Heart left ventricle (tissue), 13 donors: ENCODE data around the gene NOC2L.

Experiments
- POLR2A ChIP-seq, 2 donors: fragments of 450-650 bp; IDR thresholded peaks; one replicate each; pipeline ENCODE4 v1.6.1; 2017; ENCODE audit warnings: antibody characterized with exemption in 2 of 2, mild to moderate bottlenecking in 2 of 2, moderate library complexity in 2 of 2
- TF ChIP-seq, protein P1 (sequence below), 12 donors: fragments of 200-600 bp; sonication (generic) in 4 of 12; IDR thresholded peaks; one replicate each; pipeline versions ENCODE4 v1.5.0 to v1.8.0; 2018 to 2022; ENCODE audit warnings: antibody characterized with exemption in 12 of 12, mild to moderate bottlenecking in 5 of 12
- donor health status: ischemic (EF 13 %, LVEDD 7.1; RV severe dilation, severe dysfunction).
- donor health status: DM: no; HTN: yes; CAD: no.
- donor health status: DM: no; HTN: no; CAD: no.
- donor health status: ischemic (EF 25% LVEDD 6.9; RV normal size, moderate dysfunction).
- donor health status: ischemic (EF 25% LVEDD 5.7; RV mildly dilated, moderate dysfunction).
- donor health status: ischemic (EF 35%, LVEDD 5.7; RV mildly dilated, moderate dysfunction).
- donor health status: nonischemic (EF 11% LVEDD 7.7; RV severe dilation, severe dysfunction).
- donor health status: DM: yes; HTN: yes; CAD: no.
- donor health status: PGD.
- donor health status: ischemic (EF 29% LVEDD 5.4; RV normal size, mild dysfunction).
- donor health status: nonischemic (EF 23%, LVEDD 6.1; RV moderate dilation, normal function).

DNA sequence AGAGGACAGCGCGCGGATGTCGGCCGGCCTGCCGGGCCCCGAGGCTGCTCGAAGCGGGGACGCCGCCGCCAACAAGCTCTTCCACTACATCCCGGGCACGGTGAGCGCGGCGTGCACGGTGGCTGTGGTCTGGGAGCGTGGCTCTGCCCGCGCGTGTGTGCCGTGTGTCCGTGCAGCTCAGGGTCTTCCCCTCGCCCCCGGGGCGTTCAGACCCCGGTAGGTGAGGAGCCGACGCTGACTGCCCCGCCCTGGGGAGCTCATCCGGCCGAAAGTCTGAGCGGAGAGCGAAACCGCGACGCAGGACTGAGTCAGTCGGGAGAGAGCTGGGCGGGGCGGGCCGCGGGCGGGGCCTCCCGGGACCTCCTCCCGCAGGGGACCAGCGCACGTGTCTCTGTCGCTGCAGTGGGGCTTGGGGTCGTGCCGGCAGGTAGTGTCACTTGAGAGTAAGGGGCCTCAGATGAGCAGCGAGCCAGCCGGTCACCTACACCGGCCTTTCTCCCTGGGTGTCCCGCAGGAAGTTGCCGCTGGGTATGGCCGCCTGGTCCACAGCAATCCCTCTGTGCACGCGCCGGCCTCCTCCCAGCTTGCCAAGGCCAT is 7.7 kb upstream of the NOC2L start:
- TF ChIP-seq, protein P1, sequence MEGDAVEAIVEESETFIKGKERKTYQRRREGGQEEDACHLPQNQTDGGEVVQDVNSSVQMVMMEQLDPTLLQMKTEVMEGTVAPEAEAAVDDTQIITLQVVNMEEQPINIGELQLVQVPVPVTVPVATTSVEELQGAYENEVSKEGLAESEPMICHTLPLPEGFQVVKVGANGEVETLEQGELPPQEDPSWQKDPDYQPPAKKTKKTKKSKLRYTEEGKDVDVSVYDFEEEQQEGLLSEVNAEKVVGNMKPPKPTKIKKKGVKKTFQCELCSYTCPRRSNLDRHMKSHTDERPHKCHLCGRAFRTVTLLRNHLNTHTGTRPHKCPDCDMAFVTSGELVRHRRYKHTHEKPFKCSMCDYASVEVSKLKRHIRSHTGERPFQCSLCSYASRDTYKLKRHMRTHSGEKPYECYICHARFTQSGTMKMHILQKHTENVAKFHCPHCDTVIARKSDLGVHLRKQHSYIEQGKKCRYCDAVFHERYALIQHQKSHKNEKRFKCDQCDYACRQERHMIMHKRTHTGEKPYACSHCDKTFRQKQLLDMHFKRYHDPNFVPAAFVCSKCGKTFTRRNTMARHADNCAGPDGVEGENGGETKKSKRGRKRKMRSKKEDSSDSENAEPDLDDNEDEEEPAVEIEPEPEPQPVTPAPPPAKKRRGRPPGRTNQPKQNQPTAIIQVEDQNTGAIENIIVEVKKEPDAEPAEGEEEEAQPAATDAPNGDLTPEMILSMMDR (IDR thresholded peaks at IDR 0.05), result no peak
- TF ChIP-seq POLR2A (IDR thresholded peaks at IDR 0.05), result no peak
